Loucy (cell line): ENCODE data around the gene CMTR1.

Source experiments
- H2AFZ ChIP-seq: fragments of 200-600 bp; sonication (generic); 2 replicates; pipeline ENCODE4 v1.6.0; 2016; ENCODE audit warnings: antibody characterized with exemption, mild to moderate bottlenecking, low read length, moderate library complexity
- H3F3A ChIP-seq: fragments of 200-600 bp; 2 replicates; pipeline ENCODE4 v1.6.0; 2016; ENCODE audit warnings: antibody characterized with exemption, low read depth, mild to moderate bottlenecking
- H3K27me3 ChIP-seq: fragments of 200-600 bp; sonication (generic); 2 replicates; pipeline ENCODE4 v1.6.1; 2014; ENCODE audit warnings: low read length, mild to moderate bottlenecking; ENCODE audit not compliant: insufficient read depth, poor library complexity, severe bottlenecking
- H3K36me3 ChIP-seq: fragments of 200-600 bp; sonication (generic); 2 replicates; pipeline ENCODE4 v1.6.1; 2016; ENCODE audit warnings: low read length; ENCODE audit not compliant: insufficient read depth
- H3K4me1 ChIP-seq: fragments of 200-600 bp; sonication (generic); 2 replicates; pipeline ENCODE4 v1.5.1; 2014; ENCODE audit warnings: low read length, mild to moderate bottlenecking; ENCODE audit not compliant: insufficient read depth, poor library complexity, severe bottlenecking
- H3K4me2 ChIP-seq: fragments of 200-600 bp; sonication (generic); 2 replicates; pipeline ENCODE4 v1.6.0; 2014; ENCODE audit warnings: antibody characterized with exemption, low read length, low read depth, mild to moderate bottlenecking; ENCODE audit not compliant: poor library complexity, severe bottlenecking
- H3K4me3 ChIP-seq: fragments of 200-600 bp; sonication (generic); 2 replicates; pipeline ENCODE4 v1.5.1; 2014; ENCODE audit warnings: low read length, mild to moderate bottlenecking, mixed read lengths; ENCODE audit not compliant: poor library complexity, severe bottlenecking
- H3K79me2 ChIP-seq: fragments of 200-600 bp; sonication (generic); 2 replicates; pipeline ENCODE4 v1.6.1; 2014; ENCODE audit warnings: low read length; ENCODE audit not compliant: insufficient read depth
- H3K9ac ChIP-seq: fragments of 200-600 bp; sonication (generic); 2 replicates; pipeline ENCODE4 v1.6.0; 2014; ENCODE audit warnings: mild to moderate bottlenecking, low read depth, low read length, moderate library complexity; ENCODE audit not compliant: poor library complexity, severe bottlenecking
- H3K9me2 ChIP-seq: fragments of 200-600 bp; sonication (generic); replicated peaks from 2 replicates; pipeline ENCODE4 v1.6.1; 2016; ENCODE audit warnings: low read depth, low read length, mixed read lengths
- H3K9me3 ChIP-seq: fragments of 200-600 bp; sonication (generic); 2 replicates; pipeline ENCODE4 v1.6.1; 2014; ENCODE audit warnings: mild to moderate bottlenecking, antibody characterized with exemption, low read length, low read depth; ENCODE audit not compliant: insufficient read depth
- H4K20me1 ChIP-seq: fragments of 200-600 bp; sonication (generic); 2 replicates; pipeline ENCODE4 v1.6.0; 2014; ENCODE audit warnings: antibody characterized with exemption, low read length, mild to moderate bottlenecking; ENCODE audit not compliant: insufficient read depth, poor library complexity, severe bottlenecking
- CTCF ChIP-seq: fragments of 200-600 bp; sonication (generic); conservative IDR thresholded peaks from 2 replicates; pipeline ENCODE4 v1.5.1; 2014; ENCODE audit warnings: mild to moderate bottlenecking, antibody characterized with exemption, low read length
- EZH2phosphoT487 ChIP-seq: fragments of 200-600 bp; IDR thresholded peaks from 2 replicates; pipeline ENCODE4 v1.6.1; 2018; ENCODE audit warnings: antibody characterized with exemption, mild to moderate bottlenecking, moderate library complexity, borderline replicate concordance

The CMTR1 gene

GRCh38 chr6:37483917-37484785 lies 51.1 kb downstream of the CMTR1 start:
- Histone ChIP-seq H2AFZ (no peak overlapping the region), H3K9ac (no peak overlapping the region)

DNA sequence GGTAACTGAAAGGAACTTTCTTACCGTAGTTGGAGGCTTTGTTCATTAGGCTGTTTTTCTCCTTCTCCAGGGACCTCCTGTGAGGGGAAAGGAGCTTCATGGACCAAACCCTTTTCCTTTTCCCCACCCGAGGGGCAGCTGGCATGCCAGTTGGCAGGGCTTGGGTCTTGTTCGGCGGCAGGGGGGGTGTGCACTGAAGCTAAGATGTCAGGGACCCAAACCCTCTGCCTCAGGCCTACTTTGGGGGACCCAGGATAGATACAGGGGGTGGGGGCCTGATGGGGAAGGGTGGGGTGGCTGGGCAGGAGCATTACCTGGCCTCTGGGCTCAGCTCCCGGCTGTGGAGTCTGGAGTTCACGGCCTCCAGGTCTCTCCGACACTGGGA lies 51.8 kb downstream of the CMTR1 start:
- Histone ChIP-seq H3K4me1 (no peaks in the 10 kb centered on the region), H2AFZ (no peak overlapping the region), H3K4me2 (no peak overlapping the region), H3K9ac (no peak overlapping the region), H3K4me3 (no peak overlapping the region), H4K20me1 (peaks cover 4% of the 10 kb centered on the region), H3K79me2 (no peaks in the 10 kb centered on the region; the same call in 1 of the 2 replicates), H3K9me2 (no peaks in the 10 kb centered on the region), H3K36me3 (peaks cover 45% of the 10 kb centered on the region; the same call in 1 of the 2 replicates), H3K27me3 (no peaks in the 10 kb centered on the region), H3K9me3 (no peaks in the 10 kb centered on the region), H3F3A (no peaks in the 10 kb centered on the region)
- TF ChIP-seq CTCF: no peak
- no peak for TF ChIP-seq EZH2phosphoT487

More at GRCh38 chr6:37483917-37484785, 51.1 kb downstream of the CMTR1 start:
- no peaks in the 10 kb centered on the region for H3F3A ChIP-seq
- no peak overlapping the region for H3K4me2 ChIP-seq
- no peaks in the 10 kb centered on the region for H3K4me1 ChIP-seq
- H3K9me3 ChIP-seq: no peaks in the 10 kb centered on the region
- no peak overlapping the region for H3K4me3 ChIP-seq
- no peak for TF ChIP-seq EZH2phosphoT487
- TF ChIP-seq CTCF: peak; percentile 78
- H3K36me3 ChIP-seq: peaks cover 51% of the 10 kb centered on the region; the same call in 1 of the 2 replicates
- H3K27me3 ChIP-seq: no peaks in the 10 kb centered on the region
- H3K79me2 ChIP-seq: no peaks in the 10 kb centered on the region
- H4K20me1 ChIP-seq: peaks cover 4% of the 10 kb centered on the region
- no peaks in the 10 kb centered on the region for H3K9me2 ChIP-seq

GRCh38 chr6:37485291-37485702 lies 52.3 kb downstream of the CMTR1 start:
- Histone ChIP-seq H3K4me2 (no peak overlapping the region), H3K79me2 (no peaks in the 10 kb centered on the region; the same call in 1 of the 2 replicates), H3F3A (no peaks in the 10 kb centered on the region), H3K36me3 (peaks cover 40% of the 10 kb centered on the region; the same call in 1 of the 2 replicates), H4K20me1 (peaks cover 4% of the 10 kb centered on the region), H3K9me2 (no peaks in the 10 kb centered on the region), H3K9me3 (no peaks in the 10 kb centered on the region), H3K4me3 (no peak overlapping the region), H3K27me3 (no peaks in the 10 kb centered on the region), H3K9ac (no peak overlapping the region), H2AFZ (no peak overlapping the region), H3K4me1 (peaks cover under 1% of the 10 kb centered on the region)
- TF ChIP-seq CTCF: no peak
- no peak for TF ChIP-seq EZH2phosphoT487
